ENCODE measurements around the gene VWA3B.

VWA3B gene

GRCh38 chr2:98308068-98308467, 221.1 kb downstream of the VWA3B start:
- H3K36me3 ChIP-seq (ENCODE audit: insufficient read depth, insufficient read length, low read length) = no peaks in the 10 kb centered on the region
- DNase-seq (ENCODE audit: low read depth, low spot score) = no peak
- no peaks in the 10 kb centered on the region for H3K27me3 ChIP-seq (ENCODE audit: insufficient read depth, insufficient read length)
- no peak overlapping the region for H3K4me3 ChIP-seq (ENCODE audit: insufficient read length, low read depth)
- TF ChIP-seq YY1 (IDR thresholded peaks at IDR 0.05; ENCODE audit: insufficient read depth, insufficient read length) (no peak), SUZ12 (IDR thresholded peaks at IDR 0.05; ENCODE audit: extremely low read depth, insufficient read depth, insufficient read length) (no peak), ZNF274 (IDR thresholded peaks at IDR 0.05; ENCODE audit: low read depth, low read length) (no peak)
- H3K4me1 ChIP-seq (ENCODE audit: insufficient read depth, insufficient read length) = no peaks in the 10 kb centered on the region
- no peaks in the 10 kb centered on the region for H3K9me3 ChIP-seq (ENCODE audit: insufficient read depth, low read length)
- no peak overlapping the region for H3K9ac ChIP-seq (ENCODE audit: insufficient read length, low read depth)

DNA sequence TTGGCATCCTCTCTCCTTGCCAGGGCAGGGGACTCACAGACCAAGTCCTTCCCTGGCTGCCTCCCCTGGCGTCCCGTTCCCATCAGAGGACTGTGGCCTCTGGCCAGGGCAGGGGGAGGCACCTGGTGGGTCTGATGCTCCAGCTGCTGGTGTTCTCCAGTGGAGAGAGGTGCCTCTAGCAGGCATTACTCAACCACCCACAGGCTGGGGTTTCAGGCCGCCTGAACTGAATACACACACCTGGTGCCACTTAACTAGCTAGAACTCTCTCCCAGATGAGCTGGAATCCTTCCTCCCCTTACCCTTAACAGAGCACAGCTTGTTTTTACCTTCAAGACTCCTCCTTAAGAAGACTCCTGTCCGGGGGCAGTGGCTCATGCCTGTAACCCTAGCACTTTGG, 221.6 kb downstream of the VWA3B start:
- DNase-seq (ENCODE audit: low read depth, low spot score) = no peak
- Histone ChIP-seq H3K36me3 (ENCODE audit: insufficient read depth, insufficient read length, low read length) (no peaks in the 10 kb centered on the region), H3K27me3 (ENCODE audit: insufficient read depth, insufficient read length) (no peaks in the 10 kb centered on the region), H3K4me1 (ENCODE audit: insufficient read depth, insufficient read length) (no peaks in the 10 kb centered on the region), H3K9me3 (ENCODE audit: insufficient read depth, low read length) (no peaks in the 10 kb centered on the region), H3K9ac (ENCODE audit: insufficient read length, low read depth) (no peak overlapping the region), H3K4me3 (ENCODE audit: insufficient read length, low read depth) (no peak overlapping the region)
- TF ChIP-seq YY1 (IDR thresholded peaks at IDR 0.05; ENCODE audit: insufficient read depth, insufficient read length) = no peak
- no peak for TF ChIP-seq SUZ12 (IDR thresholded peaks at IDR 0.05; ENCODE audit: extremely low read depth, insufficient read depth, insufficient read length)
- no peak for TF ChIP-seq ZNF274 (IDR thresholded peaks at IDR 0.05; ENCODE audit: low read depth, low read length)

DNA sequence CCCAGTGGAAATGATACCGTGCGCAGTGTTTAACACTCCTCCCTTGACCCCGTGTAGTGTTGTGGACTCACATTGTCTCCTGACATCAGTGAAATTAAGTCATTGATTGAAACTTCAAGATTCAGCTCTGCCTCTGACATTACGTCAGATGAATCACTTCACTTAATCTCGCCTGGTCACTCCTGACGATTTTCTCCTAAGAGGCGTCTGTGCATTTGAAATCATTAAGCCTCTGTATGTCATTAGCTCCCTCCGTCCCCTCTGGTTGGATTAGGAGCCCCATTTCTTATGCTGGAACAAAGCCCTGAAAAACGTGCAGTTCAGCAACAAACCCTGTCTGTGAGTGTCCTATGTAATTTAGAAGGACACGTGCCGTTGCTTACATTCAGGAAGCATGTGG, 222.6 kb downstream of the VWA3B start:
- DNase-seq (ENCODE audit: low read depth, low spot score) = no peak
- Histone ChIP-seq H3K9ac (ENCODE audit: insufficient read length, low read depth) (no peak overlapping the region), H3K36me3 (ENCODE audit: insufficient read depth, insufficient read length, low read length) (no peaks in the 10 kb centered on the region), H3K4me1 (ENCODE audit: insufficient read depth, insufficient read length) (no peaks in the 10 kb centered on the region), H3K27me3 (ENCODE audit: insufficient read depth, insufficient read length) (no peaks in the 10 kb centered on the region), H3K9me3 (ENCODE audit: insufficient read depth, low read length) (no peaks in the 10 kb centered on the region), H3K4me3 (ENCODE audit: insufficient read length, low read depth) (no peak overlapping the region)
- TF ChIP-seq ZNF274 (IDR thresholded peaks at IDR 0.05; ENCODE audit: low read depth, low read length) = no peak
- no peak for TF ChIP-seq SUZ12 (IDR thresholded peaks at IDR 0.05; ENCODE audit: extremely low read depth, insufficient read depth, insufficient read length)
- no peak for TF ChIP-seq YY1 (IDR thresholded peaks at IDR 0.05; ENCODE audit: insufficient read depth, insufficient read length)

DNA sequence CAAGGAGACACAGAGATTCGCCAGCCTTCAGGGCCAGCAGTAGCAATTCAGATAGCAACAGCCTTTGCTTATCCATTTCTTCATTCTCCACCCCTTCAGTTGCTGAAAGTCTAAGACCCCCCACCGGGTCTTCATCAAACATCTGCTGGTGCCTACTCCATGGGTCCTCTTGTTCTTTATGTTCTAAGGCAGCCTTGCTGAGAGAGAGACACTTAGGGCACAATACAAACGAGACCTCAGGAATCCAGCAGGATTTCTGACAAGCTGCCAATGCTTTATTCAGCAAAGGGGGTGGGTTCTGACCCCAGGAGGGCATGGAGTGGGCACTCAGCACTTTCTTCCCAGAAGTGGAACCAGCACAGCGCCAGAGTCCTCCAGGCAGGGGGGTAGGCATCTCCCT, 223.0 kb downstream of the VWA3B start:
- DNase-seq (ENCODE audit: low read depth, low spot score) = no peak
- H3K4me3 ChIP-seq (ENCODE audit: insufficient read length, low read depth) = no peak overlapping the region

DNA sequence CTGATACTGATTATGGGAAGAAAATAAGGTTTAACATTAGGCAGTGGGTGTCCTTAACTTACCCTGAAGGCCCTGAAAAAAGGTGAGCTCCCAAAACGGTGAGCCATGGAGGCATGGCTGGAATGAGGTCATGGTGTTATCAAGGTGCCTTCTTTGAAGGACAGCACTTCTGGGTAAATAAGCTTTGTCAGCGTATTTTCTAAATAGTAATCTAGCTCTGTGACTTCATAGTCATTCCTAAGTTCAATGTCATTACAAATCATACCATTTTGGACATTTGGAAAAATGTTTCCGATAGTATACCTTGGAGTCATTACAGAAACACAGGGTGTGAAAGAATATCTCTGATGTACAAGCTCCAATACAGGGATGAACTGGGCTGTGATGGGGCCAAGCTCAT, 224.1 kb downstream of the VWA3B start:
- no peaks in the 10 kb centered on the region for H3K4me1 ChIP-seq (ENCODE audit: insufficient read depth, insufficient read length)
- peaks cover 4% of the 10 kb centered on the region; the same call in 1 of the 2 replicates for H3K9me3 ChIP-seq (ENCODE audit: insufficient read depth, low read length)
- TF ChIP-seq ZNF274 (IDR thresholded peaks at IDR 0.05; ENCODE audit: low read depth, low read length) = no peak
- no peak for TF ChIP-seq SUZ12 (IDR thresholded peaks at IDR 0.05; ENCODE audit: extremely low read depth, insufficient read depth, insufficient read length)
- TF ChIP-seq YY1 (IDR thresholded peaks at IDR 0.05; ENCODE audit: insufficient read depth, insufficient read length) = no peak
- H3K36me3 ChIP-seq (ENCODE audit: insufficient read depth, insufficient read length, low read length) = no peaks in the 10 kb centered on the region
- no peak overlapping the region for H3K4me3 ChIP-seq (ENCODE audit: insufficient read length, low read depth)
- H3K27me3 ChIP-seq (ENCODE audit: insufficient read depth, insufficient read length) = no peaks in the 10 kb centered on the region
- DNase-seq (ENCODE audit: low read depth, low spot score) = no peak
- no peak overlapping the region for H3K9ac ChIP-seq (ENCODE audit: insufficient read length, low read depth)

More for the DNA sequence above, 223.0 kb downstream of the VWA3B start:
- Histone ChIP-seq H3K27me3 (ENCODE audit: insufficient read depth, insufficient read length) (no peaks in the 10 kb centered on the region), H3K36me3 (ENCODE audit: insufficient read depth, insufficient read length, low read length) (no peaks in the 10 kb centered on the region), H3K4me1 (ENCODE audit: insufficient read depth, insufficient read length) (no peaks in the 10 kb centered on the region), H3K9me3 (ENCODE audit: insufficient read depth, low read length) (no peaks in the 10 kb centered on the region), H3K9ac (ENCODE audit: insufficient read length, low read depth) (no peak overlapping the region)
- TF ChIP-seq ZNF274 (IDR thresholded peaks at IDR 0.05; ENCODE audit: low read depth, low read length) = no peak
- no peak for TF ChIP-seq YY1 (IDR thresholded peaks at IDR 0.05; ENCODE audit: insufficient read depth, insufficient read length)

DNA sequence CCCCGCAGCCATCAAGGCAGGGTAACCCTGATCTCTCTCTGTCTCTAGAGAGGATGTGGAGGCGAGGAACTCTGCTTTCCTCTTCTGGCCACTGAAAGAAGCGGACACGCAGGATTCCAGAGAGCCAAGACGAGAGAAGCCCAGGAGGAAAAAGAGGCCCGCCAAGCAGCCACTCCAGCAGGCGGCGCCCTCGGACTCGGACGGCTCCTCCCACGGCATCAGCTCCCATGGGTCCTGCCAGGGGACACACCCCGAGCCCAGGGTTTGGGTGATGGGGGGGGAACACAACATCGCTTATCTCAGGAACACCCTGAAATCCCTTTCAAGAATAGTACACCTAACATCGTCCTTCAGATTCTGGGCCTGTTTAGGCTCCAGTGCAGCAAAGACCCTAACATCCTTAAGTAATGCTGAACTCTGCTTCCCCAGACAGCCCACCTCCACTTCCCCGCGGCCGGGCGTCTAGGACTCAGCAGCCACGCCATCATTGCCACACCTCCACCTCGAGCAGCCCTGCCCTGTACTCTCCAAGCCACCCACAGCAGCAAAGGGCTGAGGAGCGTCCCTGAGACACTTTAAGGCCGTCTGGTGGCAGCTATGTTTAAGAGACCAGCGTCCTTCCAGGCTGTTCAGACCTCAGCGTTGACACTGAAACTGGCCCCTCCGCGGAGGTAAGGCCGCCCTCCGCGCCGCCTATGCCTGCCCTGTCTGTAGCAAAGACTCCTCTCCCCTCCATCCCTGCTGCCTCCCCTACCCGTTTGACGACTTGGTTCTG, 225.0 kb downstream of the VWA3B start:
- Histone ChIP-seq H3K9me3 (ENCODE audit: insufficient read depth, low read length) (peaks cover 11% of the 10 kb centered on the region; the same call in 1 of the 2 replicates), H3K9ac (ENCODE audit: insufficient read length, low read depth) (no peak overlapping the region), H3K36me3 (ENCODE audit: insufficient read depth, insufficient read length, low read length) (no peaks in the 10 kb centered on the region), H3K4me1 (ENCODE audit: insufficient read depth, insufficient read length) (no peaks in the 10 kb centered on the region), H3K4me3 (ENCODE audit: insufficient read length, low read depth) (no peak overlapping the region), H3K27me3 (ENCODE audit: insufficient read depth, insufficient read length) (no peaks in the 10 kb centered on the region)
- TF ChIP-seq SUZ12 (IDR thresholded peaks at IDR 0.05; ENCODE audit: extremely low read depth, insufficient read depth, insufficient read length) (no peak), YY1 (IDR thresholded peaks at IDR 0.05; ENCODE audit: insufficient read depth, insufficient read length) (no peak), ZNF274 (IDR thresholded peaks at IDR 0.05; ENCODE audit: low read depth, low read length) (no peak)
- DNase-seq (ENCODE audit: low read depth, low spot score) = no peak

DNA sequence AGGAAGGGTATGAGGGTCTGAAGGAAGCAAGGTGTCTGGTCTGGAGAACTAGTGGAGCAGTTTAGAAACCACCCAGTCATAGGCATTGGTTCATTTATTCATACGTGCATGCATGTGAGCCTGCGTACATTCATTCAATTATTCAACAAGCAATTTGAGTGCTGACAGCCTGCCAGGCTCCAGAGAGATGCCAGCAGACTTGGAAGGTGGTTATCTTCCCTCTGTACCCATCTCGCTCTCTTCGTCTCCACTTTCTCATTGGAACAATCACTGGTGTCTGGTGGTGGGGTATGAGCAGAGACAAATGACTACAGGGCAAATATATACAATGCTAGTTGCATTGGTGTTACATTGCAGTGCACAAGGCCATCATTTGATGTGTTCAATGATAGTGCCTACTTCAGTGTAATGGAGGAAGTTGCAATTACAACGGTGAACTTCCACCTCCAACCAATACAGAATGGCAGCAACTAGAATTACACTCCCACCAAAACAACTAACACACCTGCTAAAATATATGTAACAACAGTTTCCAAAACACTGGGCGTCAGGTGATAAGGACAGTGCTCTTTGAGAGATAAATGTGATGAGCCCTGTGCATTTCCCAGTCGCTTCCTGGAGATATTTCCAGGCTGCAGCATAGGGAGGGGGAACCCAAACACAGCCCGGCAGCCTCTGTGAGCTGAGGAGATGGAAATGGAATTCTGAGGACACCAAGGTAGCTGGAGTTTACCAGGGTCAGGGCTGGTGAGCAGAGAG, 226.7 kb downstream of the VWA3B start:
- H3K4me1 ChIP-seq (ENCODE audit: insufficient read depth, insufficient read length) = no peaks in the 10 kb centered on the region
- no peak for DNase-seq (ENCODE audit: low read depth, low spot score)
- peaks cover 22% of the 10 kb centered on the region for H3K9me3 ChIP-seq (ENCODE audit: insufficient read depth, low read length)
- no peak overlapping the region for H3K4me3 ChIP-seq (ENCODE audit: insufficient read length, low read depth)
- H3K36me3 ChIP-seq (ENCODE audit: insufficient read depth, insufficient read length, low read length) = no peaks in the 10 kb centered on the region
- H3K9ac ChIP-seq (ENCODE audit: insufficient read length, low read depth) = no peak overlapping the region
- no peaks in the 10 kb centered on the region for H3K27me3 ChIP-seq (ENCODE audit: insufficient read depth, insufficient read length)
- TF ChIP-seq SUZ12 (IDR thresholded peaks at IDR 0.05; ENCODE audit: extremely low read depth, insufficient read depth, insufficient read length) = no peak
- TF ChIP-seq ZNF274 (IDR thresholded peaks at IDR 0.05; ENCODE audit: low read depth, low read length) = no peak
- no peak for TF ChIP-seq YY1 (IDR thresholded peaks at IDR 0.05; ENCODE audit: insufficient read depth, insufficient read length)

Data from NT2/D1 (cell line).